Nephron progenitor cell (in vitro differentiated cells): ENCODE results near the gene CD70.
"Not testable (repeated sequence)": the region's sequence is repeated elsewhere in the genome, so short reads cannot be mapped to it uniquely, and the experiment has no call there.

ENCODE experiments used
- DNase-seq: peaks from one replicate; pipeline ENCODE4 v3.0.0; 2021
- H3K27ac Mint-ChIP-seq: 2 replicates; pipeline ENCODE4 v1.8.0; 2021; ENCODE audit warnings: mild to moderate bottlenecking, moderate library complexity, mixed read lengths
- H3K27me3 Mint-ChIP-seq: 2 replicates; pipeline ENCODE4 v1.8.0; 2021; ENCODE audit warnings: mild to moderate bottlenecking, low read depth, mixed read lengths; ENCODE audit not compliant: poor library complexity
- H3K36me3 Mint-ChIP-seq: 2 replicates; pipeline ENCODE4 v1.8.0; 2021; ENCODE audit warnings: low read depth, mixed read lengths
- H3K4me1 Mint-ChIP-seq: 2 replicates; pipeline ENCODE4 v1.8.0; 2021; ENCODE audit warnings: mixed read lengths
- H3K4me3 Mint-ChIP-seq: 2 replicates; pipeline ENCODE4 v1.8.0; 2021; ENCODE audit warnings: mild to moderate bottlenecking, moderate library complexity, mixed read lengths
- H3K9me3 Mint-ChIP-seq: 2 replicates; pipeline ENCODE4 v1.8.0; 2021; ENCODE audit warnings: mild to moderate bottlenecking, moderate library complexity, mixed read lengths
- CTCF ChIP-seq: fragments of 200-600 bp; sonication (generic); IDR thresholded peaks from 2 replicates; pipeline ENCODE4 v1.5.0; 2021; ENCODE audit warnings: antibody characterized with exemption

The CD70 gene, protein sequence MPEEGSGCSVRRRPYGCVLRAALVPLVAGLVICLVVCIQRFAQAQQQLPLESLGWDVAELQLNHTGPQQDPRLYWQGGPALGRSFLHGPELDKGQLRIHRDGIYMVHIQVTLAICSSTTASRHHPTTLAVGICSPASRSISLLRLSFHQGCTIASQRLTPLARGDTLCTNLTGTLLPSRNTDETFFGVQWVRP

DNA sequence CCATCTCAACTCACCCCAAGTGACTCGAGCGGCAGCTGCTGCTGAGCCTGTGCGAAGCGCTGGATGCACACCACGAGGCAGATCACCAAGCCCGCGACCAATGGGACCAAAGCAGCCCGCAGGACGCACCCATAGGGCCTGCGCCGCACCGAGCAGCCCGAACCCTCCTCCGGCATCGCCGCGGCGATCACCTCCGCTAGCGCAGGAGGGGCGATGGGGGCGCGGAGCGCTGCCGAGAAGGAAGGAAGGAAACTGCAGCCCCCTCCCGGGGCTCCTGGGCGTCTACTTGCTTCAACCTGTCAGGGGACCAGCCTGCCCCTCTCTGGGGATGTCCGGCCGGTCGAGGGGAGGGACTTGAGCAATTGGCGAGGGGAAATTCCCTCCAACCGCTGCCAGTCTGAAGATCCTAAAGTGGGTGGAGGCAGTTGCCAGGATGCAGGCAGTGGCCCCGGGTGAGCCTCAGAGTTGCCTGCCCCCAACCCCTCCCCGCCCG lies at the start of gene CD70:
Gene CD70 (minus strand): TSS at position 324 of the 493 bp plus-strand sequence. CDS start 148 bp downstream, at position 176.
- peaks cover 92% of the 10 kb centered on the region for H3K27me3 Mint-ChIP-seq
- no peak within 1 kb of the TSS for H3K27ac Mint-ChIP-seq
- no peak for TF ChIP-seq CTCF
- H3K36me3 Mint-ChIP-seq: no peaks in the 10 kb centered on the region
- H3K4me3 Mint-ChIP-seq: peak within 1 kb of the TSS; percentile 62
- H3K9me3 Mint-ChIP-seq: peaks cover 34% of the 10 kb centered on the region
- peaks cover 14% of the 10 kb centered on the region for H3K4me1 Mint-ChIP-seq
- peak; percentile 54 for DNase-seq

- not testable (repeated sequence) for H3K4me3 Mint-ChIP-seq, H3K36me3 Mint-ChIP-seq, H3K27me3 Mint-ChIP-seq, H3K4me1 Mint-ChIP-seq, DNase-seq, H3K27ac Mint-ChIP-seq
- H3K9me3 Mint-ChIP-seq: peaks cover 26% of the 10 kb centered on the region
Observed at GRCh38 chr19:6640333-6640732, 49.4 kb upstream of the CD70 start.

GRCh38 chr19:6639439-6639838 lies 48.5 kb upstream of the CD70 start:
- no peak for DNase-seq
- TF ChIP-seq CTCF: no peak
- Mint-ChIP-seq H3K4me3 (no peak overlapping the region), H3K4me1 (no peaks in the 10 kb centered on the region), H3K36me3 (no peaks in the 10 kb centered on the region), H3K9me3 (peaks cover 25% of the 10 kb centered on the region), H3K27me3 (peaks cover 14% of the 10 kb centered on the region), H3K27ac (no peak overlapping the region)

DNA sequence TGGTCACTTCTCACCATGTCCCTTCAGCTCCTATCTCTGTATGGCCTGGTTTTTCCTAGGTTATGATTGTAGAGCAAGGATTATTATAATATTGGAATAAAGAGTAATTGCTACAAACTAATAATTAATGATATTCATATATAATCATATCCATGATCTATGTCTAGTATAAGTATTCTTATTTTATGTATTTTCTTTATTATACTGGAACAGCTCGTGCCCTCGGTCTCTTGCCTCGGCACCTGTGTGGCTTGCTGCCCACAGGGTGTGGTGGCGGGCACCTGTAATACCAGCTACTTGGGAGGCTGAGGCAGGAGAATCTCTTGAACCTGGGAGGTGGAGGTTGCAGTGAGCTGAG lies 42.5 kb upstream of the CD70 start:
- peaks cover 47% of the 10 kb centered on the region for H3K9me3 Mint-ChIP-seq
- peaks cover 18% of the 10 kb centered on the region for H3K27me3 Mint-ChIP-seq
- DNase-seq, H3K27ac Mint-ChIP-seq, H3K4me1 Mint-ChIP-seq, H3K4me3 Mint-ChIP-seq, H3K36me3 Mint-ChIP-seq: not testable (repeated sequence)

- TF ChIP-seq CTCF: peak; percentile 56
- H3K36me3 Mint-ChIP-seq, H3K4me1 Mint-ChIP-seq, H3K4me3 Mint-ChIP-seq, H3K27ac Mint-ChIP-seq: not testable (repeated sequence)
- peak; percentile 54 for DNase-seq
- peaks cover 47% of the 10 kb centered on the region for H3K9me3 Mint-ChIP-seq
- H3K27me3 Mint-ChIP-seq: peaks cover 16% of the 10 kb centered on the region
Observed at GRCh38 chr19:6632747-6633455, 42.0 kb upstream of the CD70 start.

GRCh38 chr19:6632002-6632621 lies 41.2 kb upstream of the CD70 start:
- Mint-ChIP-seq H3K4me1 (no peaks in the 10 kb centered on the region), H3K27ac (no peak overlapping the region), H3K27me3 (peaks cover 14% of the 10 kb centered on the region), H3K4me3 (no peak overlapping the region), H3K9me3 (peaks cover 54% of the 10 kb centered on the region), H3K36me3 (no peaks in the 10 kb centered on the region)
- TF ChIP-seq CTCF: peak; percentile 83
- DNase-seq: peak; percentile 74
